Tibial nerve (tissue), 3 donors: ENCODE results near the gene MED26.

Experiments used
- POLR2A ChIP-seq, 2 donors: fragments of 450-650 bp; IDR thresholded peaks; one replicate each; pipeline ENCODE4 v1.6.1; 2017; ENCODE audit warnings: antibody characterized with exemption in 2 of 2, mild to moderate bottlenecking in 2 of 2, moderate library complexity in 2 of 2
- TF ChIP-seq, protein P1 (sequence below), 5 experiments: fragments of 200-600 bp in 3 of 5; fragments of 450-650 bp in 2 of 5; sonication (generic) in 3 of 5; IDR thresholded peaks; one replicate each; pipeline ENCODE4 v1.5.1; 2016 to 2019; ENCODE audit warnings: antibody characterized with exemption in 5 of 5, mild to moderate bottlenecking in 3 of 5, moderate library complexity in 2 of 5

DNA sequence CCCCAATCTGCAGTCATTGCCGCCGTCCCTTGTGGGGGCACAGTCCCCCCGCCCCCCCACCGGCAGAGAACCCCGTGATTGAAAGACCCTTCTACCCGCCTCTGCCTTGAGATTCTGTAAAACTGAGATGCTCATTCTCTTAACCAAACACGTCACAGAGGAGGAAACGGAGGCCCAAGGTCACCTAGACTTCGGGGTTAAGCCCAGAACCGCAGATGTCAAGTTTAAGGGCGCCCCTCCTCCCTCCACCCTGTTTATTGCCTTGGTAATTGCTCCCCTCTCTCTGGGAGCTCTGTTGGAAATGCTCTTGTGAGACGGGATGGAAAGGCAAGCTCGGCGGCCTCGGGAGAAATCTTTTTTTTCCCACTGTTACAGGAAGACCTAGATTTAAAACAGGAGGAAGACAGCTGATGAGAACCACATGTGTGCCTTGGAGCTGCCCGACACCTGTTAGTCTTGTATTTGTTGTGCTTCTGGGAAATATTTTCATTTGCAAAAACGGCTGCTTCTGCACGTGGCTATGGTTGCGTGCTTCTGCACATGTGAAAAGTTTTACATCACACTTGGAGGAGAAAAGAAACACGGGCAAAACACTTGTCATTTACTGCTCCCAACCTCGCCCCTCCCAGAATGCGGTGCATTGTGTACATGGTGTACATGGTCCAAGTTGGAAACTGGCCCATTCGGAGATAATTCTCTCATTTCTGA lies 1.1 kb upstream of the MED26 start:
- TF ChIP-seq, protein P1, sequence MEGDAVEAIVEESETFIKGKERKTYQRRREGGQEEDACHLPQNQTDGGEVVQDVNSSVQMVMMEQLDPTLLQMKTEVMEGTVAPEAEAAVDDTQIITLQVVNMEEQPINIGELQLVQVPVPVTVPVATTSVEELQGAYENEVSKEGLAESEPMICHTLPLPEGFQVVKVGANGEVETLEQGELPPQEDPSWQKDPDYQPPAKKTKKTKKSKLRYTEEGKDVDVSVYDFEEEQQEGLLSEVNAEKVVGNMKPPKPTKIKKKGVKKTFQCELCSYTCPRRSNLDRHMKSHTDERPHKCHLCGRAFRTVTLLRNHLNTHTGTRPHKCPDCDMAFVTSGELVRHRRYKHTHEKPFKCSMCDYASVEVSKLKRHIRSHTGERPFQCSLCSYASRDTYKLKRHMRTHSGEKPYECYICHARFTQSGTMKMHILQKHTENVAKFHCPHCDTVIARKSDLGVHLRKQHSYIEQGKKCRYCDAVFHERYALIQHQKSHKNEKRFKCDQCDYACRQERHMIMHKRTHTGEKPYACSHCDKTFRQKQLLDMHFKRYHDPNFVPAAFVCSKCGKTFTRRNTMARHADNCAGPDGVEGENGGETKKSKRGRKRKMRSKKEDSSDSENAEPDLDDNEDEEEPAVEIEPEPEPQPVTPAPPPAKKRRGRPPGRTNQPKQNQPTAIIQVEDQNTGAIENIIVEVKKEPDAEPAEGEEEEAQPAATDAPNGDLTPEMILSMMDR (IDR thresholded peaks at IDR 0.05) = no peak
- no peak for TF ChIP-seq POLR2A (IDR thresholded peaks at IDR 0.05)
